ENCODE results near the gene RHOG. TPM values are rescaled to one million over a fixed set of nuclear protein-coding genes. Genes with fewer than 3 reads are reported as not detected.

The RHOG gene
- 10 to 100 TPM; 13.9 to 31.5 (median 22.0) TPM for total RNA-seq
- long read RNA-seq, transcript RHOG-201 (2 exons, 1,319 nt), result major isoform, 6 of 8 reads
- long read RNA-seq, partial matches to known transcripts, result 2 of 8 reads
- long read RNA-seq, other reads (novel, unspliced or antisense), result 0 of 8 reads

DNA sequence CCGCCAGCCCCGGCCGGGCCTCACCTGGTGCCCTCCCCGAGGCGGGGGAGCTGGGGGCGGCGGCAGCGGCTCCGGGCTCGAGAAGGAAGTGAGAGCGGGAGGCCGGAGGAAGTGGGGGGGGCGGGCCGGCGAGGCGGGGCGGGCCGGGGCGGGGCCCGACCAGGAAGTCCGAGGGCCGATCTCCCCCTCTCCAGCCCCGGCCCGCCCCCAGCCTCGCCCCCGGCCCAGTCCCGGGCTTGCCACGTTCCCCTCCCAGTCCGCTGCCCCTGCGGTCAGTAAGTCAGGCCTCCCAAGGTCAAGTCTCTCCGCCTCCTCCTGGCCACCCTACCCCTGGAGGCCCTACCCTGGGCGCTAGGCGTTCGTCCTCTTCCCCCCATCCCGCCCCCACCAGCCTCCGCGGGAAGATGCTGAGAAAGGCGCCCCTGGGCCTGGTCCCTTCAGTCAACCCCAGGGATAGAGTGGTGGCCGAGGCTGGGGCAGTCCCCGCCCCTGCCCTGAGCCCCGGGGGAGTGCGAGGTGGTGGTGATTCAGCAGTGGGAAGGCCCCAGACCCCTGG is at the start of gene RHOG:
Gene RHOG (minus strand): TSS at position 90 of the 556 bp plus-strand sequence. CDS start 12,821 bp downstream, outside the sequence.
- DNase-seq (peak; percentile 89 to 92 (median 91)), ATAC-seq (peak; percentile 77 to 87 (median 80))
- H3K27ac ChIP-seq, result peak within 1 kb of the TSS; percentile 84 to 91 (median 86)
- H3K27me3 ChIP-seq, result no peaks in the 10 kb centered on the region
- intact Hi-C loops (cut with DNase I), result no loop called here
- peak; percentile 48 for TF ChIP-seq POLR2A (IDR thresholded peaks at IDR 0.05)
- TF ChIP-seq, protein P1, sequence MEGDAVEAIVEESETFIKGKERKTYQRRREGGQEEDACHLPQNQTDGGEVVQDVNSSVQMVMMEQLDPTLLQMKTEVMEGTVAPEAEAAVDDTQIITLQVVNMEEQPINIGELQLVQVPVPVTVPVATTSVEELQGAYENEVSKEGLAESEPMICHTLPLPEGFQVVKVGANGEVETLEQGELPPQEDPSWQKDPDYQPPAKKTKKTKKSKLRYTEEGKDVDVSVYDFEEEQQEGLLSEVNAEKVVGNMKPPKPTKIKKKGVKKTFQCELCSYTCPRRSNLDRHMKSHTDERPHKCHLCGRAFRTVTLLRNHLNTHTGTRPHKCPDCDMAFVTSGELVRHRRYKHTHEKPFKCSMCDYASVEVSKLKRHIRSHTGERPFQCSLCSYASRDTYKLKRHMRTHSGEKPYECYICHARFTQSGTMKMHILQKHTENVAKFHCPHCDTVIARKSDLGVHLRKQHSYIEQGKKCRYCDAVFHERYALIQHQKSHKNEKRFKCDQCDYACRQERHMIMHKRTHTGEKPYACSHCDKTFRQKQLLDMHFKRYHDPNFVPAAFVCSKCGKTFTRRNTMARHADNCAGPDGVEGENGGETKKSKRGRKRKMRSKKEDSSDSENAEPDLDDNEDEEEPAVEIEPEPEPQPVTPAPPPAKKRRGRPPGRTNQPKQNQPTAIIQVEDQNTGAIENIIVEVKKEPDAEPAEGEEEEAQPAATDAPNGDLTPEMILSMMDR (IDR thresholded peaks at IDR 0.05), result no peak
- H3K9me3 ChIP-seq, result no peaks in the 10 kb centered on the region
- peaks cover 0 to 5% (median 2%) of the 10 kb centered on the region in 4 donors for H3K4me1 ChIP-seq
- peak within 1 kb of the TSS; percentile 80 to 96 (median 94) for H3K4me3 ChIP-seq
- H3K36me3 ChIP-seq, result no peaks in the 10 kb centered on the region
- WGBS (ENCODE audit: insufficient coverage, low coverage, low lambda C conversion rate, missing lambda C conversion rate), result no CpG with 5 or more reads among the region's 42 CpGs

DNA sequence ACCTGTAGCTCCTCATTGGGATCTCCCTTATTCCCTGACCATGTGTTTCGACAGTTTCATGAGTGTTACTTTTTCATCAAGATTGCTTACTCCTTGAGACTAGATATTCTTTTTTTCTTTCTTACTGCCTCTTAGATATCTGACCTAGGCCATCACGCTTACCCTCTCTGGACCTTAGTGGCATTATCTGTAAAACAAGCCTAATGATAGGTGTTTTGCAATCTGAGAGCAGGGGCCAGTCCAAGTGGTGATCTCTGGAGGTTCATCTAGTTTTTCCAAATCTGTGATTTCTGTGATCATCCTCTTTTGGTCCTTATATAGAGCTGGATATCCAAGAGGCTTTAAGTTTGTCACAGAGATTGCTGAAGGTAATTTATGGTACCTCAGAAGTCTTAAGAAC is 49.3 kb upstream of the RHOG start:
- intact Hi-C loops (cut with DNase I), result no loop called here
- H3K27ac ChIP-seq, result peak overlapping the region in 1 of 3 donors; percentile 51
- peak; percentile 47 to 75 (median 70) for ATAC-seq

DNA sequence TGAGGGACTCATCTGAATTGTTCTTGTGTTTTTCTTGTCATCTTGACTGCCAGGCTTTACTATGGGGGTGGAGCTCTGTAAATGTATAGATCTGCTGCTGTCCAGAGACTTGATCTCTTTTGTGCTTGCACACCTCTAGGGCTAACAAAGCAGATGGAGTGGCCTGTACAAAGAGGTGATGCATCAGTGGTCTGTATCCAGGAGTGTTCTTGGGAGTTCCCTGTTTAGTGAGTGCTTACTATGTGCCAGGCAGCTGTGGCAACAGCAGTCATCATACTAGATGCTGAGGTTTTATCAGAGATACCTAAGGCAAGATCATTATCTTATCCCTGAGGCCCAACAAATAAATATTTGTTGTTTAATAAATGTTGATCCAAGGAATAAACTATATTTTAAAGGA is 48.1 kb upstream of the RHOG start:
- TF ChIP-seq, protein P1 (IDR thresholded peaks at IDR 0.05), result no peak
- no peak for TF ChIP-seq POLR2A (IDR thresholded peaks at IDR 0.05)
- no peaks in the 10 kb centered on the region for H3K36me3 ChIP-seq
- H3K9me3 ChIP-seq, result no peaks in the 10 kb centered on the region
- ATAC-seq (no peak), DNase-seq (no peak)
- no peaks in the 10 kb centered on the region for H3K27me3 ChIP-seq
- intact Hi-C loops (cut with DNase I), result no loop called here
- H3K4me3 ChIP-seq, result no peak overlapping the region
- peaks cover 0 to 34% (median 13%) of the 10 kb centered on the region in 4 donors for H3K4me1 ChIP-seq
- no peak overlapping the region for H3K27ac ChIP-seq

More for the DNA sequence above, 49.3 kb upstream of the RHOG start:
- Histone ChIP-seq H3K4me3 (no peak overlapping the region), H3K9me3 (no peaks in the 10 kb centered on the region), H3K27me3 (no peaks in the 10 kb centered on the region), H3K36me3 (no peaks in the 10 kb centered on the region), H3K4me1 (peaks cover 0 to 46% (median 19%) of the 10 kb centered on the region in 4 donors)
- WGBS (ENCODE audit: insufficient coverage, low coverage, low lambda C conversion rate, missing lambda C conversion rate), result 38% methylated on average over 2 of the region's 2 CpGs
- no peak for DNase-seq
- TF ChIP-seq, protein P1 (IDR thresholded peaks at IDR 0.05), result no peak
- no peak for TF ChIP-seq POLR2A (IDR thresholded peaks at IDR 0.05)

DNA sequence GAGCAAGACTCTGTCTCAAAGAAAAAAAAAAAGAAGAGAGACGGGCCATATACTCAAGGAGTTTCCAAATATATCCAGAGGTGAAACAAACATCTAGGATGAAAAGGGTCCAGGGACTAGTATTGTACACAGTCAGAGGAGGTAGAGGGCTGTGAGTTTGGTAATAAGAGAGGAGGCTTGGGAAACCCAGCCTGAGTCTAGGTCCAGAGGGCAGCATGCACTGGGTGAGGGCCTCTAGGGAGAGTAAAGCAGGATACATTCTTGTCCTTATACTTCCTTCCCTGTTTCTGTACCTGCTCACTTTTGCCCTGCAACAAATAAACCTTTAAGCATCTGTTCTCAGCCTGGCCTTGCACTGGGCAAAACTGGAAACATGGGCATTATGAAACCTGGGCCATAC is 46.2 kb upstream of the RHOG start:
- WGBS (ENCODE audit: insufficient coverage, low coverage, low lambda C conversion rate, missing lambda C conversion rate), result 60% methylated on average over 1 of the region's 1 CpG
- intact Hi-C loops (cut with DNase I), result no loop called here
- Histone ChIP-seq H3K4me3 (no peak overlapping the region), H3K9me3 (no peaks in the 10 kb centered on the region), H3K27ac (no peak overlapping the region), H3K27me3 (no peaks in the 10 kb centered on the region), H3K36me3 (no peaks in the 10 kb centered on the region), H3K4me1 (peaks cover 0 to 22% (median 7%) of the 10 kb centered on the region in 4 donors)
- DNase-seq (no peak), ATAC-seq (peak; percentile 82 to 88 (median 84))
- no peak for TF ChIP-seq POLR2A (IDR thresholded peaks at IDR 0.05)
- TF ChIP-seq, protein P1 (IDR thresholded peaks at IDR 0.05), result no peak
